Dendritic cell treated with granulocyte-macrophage colony-stimulating factor and Interleukin-4, amounts not matched to agents 40 ng/mL and 50 ng/mL, for 4 days (primary cell): ENCODE measurements around the gene REEP6.

Experiments
- H3K27ac Mint-ChIP-seq: one replicate; pipeline ENCODE4 v1.8.0; 2022; ENCODE audit warnings: mild to moderate bottlenecking, mixed read lengths
- H3K27me3 Mint-ChIP-seq: one replicate; pipeline ENCODE4 v1.8.0; 2022; ENCODE audit warnings: mild to moderate bottlenecking, mixed read lengths
- H3K36me3 Mint-ChIP-seq: one replicate; pipeline ENCODE4 v1.8.0; 2022; ENCODE audit warnings: low read depth, mixed read lengths
- H3K4me1 Mint-ChIP-seq: one replicate; pipeline ENCODE4 v1.8.0; 2022; ENCODE audit warnings: low read depth, mixed read lengths
- H3K4me3 Mint-ChIP-seq: one replicate; pipeline ENCODE4 v1.8.0; 2022; ENCODE audit warnings: mild to moderate bottlenecking, moderate library complexity, mixed read lengths
- H3K9me3 Mint-ChIP-seq: one replicate; pipeline ENCODE4 v1.8.0; 2022; ENCODE audit warnings: mixed read lengths
- intact Hi-C: fragments of 100-400 bp; cut with micrococcal nuclease; formaldehyde crosslinking; loops from one replicate; pipeline ENCODE4 v1.15.0; 2022

REEP6 gene

GRCh38 chr19:1491114-1491848 is at the start of gene REEP6:
Gene REEP6 (plus strand): TSS chr19:1491181. CDS start chr19:1491270, 89 bp downstream.
- H3K27me3 Mint-ChIP-seq: peaks cover 41% of the 10 kb centered on the region
- H3K4me1 Mint-ChIP-seq: peaks cover 35% of the 10 kb centered on the region
- H3K36me3 Mint-ChIP-seq: no peaks in the 10 kb centered on the region
- peak within 1 kb of the TSS; percentile 78 for H3K4me3 Mint-ChIP-seq
- peak within 1 kb of the TSS; percentile 77 for H3K27ac Mint-ChIP-seq
- intact Hi-C loops: no loop called here
- H3K9me3 Mint-ChIP-seq: no peaks in the 10 kb centered on the region

DNA sequence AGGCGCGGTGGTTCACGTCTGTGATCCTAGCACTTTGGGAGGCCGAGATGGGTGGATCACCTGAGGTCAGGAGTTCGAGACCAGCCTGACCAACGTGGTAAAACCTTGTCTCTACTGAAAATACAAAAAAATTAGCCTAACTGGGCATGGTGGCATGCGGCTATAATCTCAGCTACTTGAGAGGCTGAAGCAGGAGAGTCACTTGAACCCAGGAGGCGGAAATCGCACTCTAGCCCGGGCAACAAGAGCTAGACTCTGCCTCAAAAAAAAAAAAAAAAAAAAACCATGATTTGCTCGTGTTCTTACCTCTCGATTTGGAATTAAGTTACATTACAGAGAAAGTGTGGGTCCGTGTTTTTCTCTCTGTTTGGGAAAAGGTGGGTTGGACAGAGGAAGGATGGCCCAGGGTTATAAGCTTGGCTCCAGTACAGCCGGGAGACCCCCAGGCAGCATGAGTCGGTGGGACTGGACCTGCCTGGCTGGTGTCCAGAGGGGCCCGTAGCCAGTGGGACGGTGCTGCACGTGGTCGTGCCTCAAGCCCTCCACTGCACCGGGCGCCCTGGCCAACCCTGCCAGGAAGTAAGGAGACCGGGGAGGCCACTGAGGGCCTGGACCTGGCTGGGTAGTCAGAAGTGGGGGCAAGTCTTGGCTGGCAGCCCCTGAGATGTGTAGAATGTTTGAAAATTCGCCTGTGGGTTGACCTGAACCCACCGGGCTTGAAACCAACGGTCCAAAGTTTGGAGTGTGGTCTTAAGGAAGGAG is 49.1 kb upstream of the REEP6 start:
- Mint-ChIP-seq H3K36me3 (peaks cover 47% of the 10 kb centered on the region), H3K9me3 (no peaks in the 10 kb centered on the region), H3K4me3 (no peak overlapping the region), H3K27ac (no peak overlapping the region), H3K27me3 (peaks cover 17% of the 10 kb centered on the region), H3K4me1 (peaks cover 58% of the 10 kb centered on the region)
- intact Hi-C loops: no loop called here

- peaks cover 48% of the 10 kb centered on the region for H3K4me1 Mint-ChIP-seq
- H3K27me3 Mint-ChIP-seq: peaks cover 47% of the 10 kb centered on the region
- peak overlapping the region; percentile 41 for H3K27ac Mint-ChIP-seq
- no peaks in the 10 kb centered on the region for H3K9me3 Mint-ChIP-seq
- intact Hi-C loops: no loop called here
- peaks cover 27% of the 10 kb centered on the region for H3K36me3 Mint-ChIP-seq
- peak overlapping the region; percentile 64 for H3K4me3 Mint-ChIP-seq
These were observed 45.6 kb upstream of the REEP6 start for GRCh38 chr19:1445185-1445931.

- no peak overlapping the region for H3K4me3 Mint-ChIP-seq
- no peaks in the 10 kb centered on the region for H3K9me3 Mint-ChIP-seq
- intact Hi-C loops: no loop called here
- peaks cover 19% of the 10 kb centered on the region for H3K36me3 Mint-ChIP-seq
- peaks cover 40% of the 10 kb centered on the region for H3K4me1 Mint-ChIP-seq
- peaks cover 55% of the 10 kb centered on the region for H3K27me3 Mint-ChIP-seq
- H3K27ac Mint-ChIP-seq: no peak overlapping the region
These were observed 44.9 kb upstream of the REEP6 start for GRCh38 chr19:1445932-1446712.

DNA sequence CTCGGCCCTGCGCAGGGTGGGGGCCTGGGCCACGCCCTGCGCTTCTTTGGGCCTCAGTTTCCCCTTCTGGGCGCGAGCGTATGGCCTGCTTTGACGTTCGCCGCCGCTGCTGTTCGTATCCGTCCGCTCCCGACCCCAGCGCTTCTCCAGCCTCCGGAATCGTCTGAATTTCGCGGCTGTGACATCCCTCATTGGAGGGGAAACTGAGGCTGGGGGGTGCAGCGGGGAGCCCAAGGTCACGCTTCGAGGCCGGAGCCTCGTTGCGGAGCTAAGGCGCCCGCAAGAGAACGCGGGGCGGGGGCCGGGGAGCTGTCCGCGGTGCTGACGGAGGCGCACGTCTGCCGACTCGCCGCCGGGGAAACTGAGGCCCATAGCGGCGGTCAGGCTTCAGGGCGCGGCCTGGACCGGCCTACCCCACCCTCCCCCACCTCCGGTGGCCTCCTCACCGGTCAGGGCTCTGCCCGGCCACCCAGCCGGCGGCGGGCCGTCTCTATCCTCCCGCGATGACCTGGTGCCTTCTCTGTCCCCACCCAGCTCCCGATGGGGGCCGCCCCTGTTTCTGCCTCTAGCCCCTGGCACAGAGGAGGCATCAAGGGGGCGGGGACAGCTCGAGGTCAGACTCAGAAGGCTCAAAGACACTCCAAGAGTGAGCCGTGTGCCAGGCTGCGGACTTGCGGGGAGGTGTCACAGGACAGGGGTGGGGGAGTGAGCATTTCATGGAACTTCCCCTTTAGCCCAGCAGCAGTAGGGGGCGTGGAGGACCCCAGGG is 44.1 kb upstream of the REEP6 start:
- Mint-ChIP-seq H3K27ac (no peak overlapping the region), H3K27me3 (peaks cover 62% of the 10 kb centered on the region), H3K4me1 (peaks cover 35% of the 10 kb centered on the region), H3K4me3 (no peak overlapping the region), H3K36me3 (peaks cover 11% of the 10 kb centered on the region), H3K9me3 (no peaks in the 10 kb centered on the region)
- intact Hi-C loops: no loop called here

DNA sequence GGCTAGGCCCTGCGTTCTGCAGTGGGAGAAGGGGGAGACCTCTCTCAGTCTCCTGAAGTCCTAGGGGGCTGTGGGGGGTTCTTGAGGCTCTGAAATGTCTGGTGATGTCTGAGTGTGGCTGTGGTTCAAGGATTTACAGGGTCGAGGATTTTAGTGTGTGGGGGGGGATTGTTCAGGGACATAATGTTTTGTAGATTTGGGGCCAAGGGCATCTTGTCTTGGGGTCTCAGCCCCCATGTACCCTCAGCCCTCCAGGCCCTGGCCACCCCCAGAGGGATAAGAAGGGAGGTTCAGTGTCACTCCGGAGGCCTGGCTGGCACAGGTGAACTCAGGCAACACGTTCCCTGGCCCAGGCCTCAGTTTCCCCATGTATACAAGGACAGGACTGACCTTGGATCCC is 43.5 kb upstream of the REEP6 start:
- Mint-ChIP-seq H3K36me3 (peaks cover 5% of the 10 kb centered on the region), H3K4me3 (no peak overlapping the region), H3K4me1 (peaks cover 33% of the 10 kb centered on the region), H3K27ac (no peak overlapping the region), H3K9me3 (no peaks in the 10 kb centered on the region), H3K27me3 (peaks cover 68% of the 10 kb centered on the region)
- intact Hi-C loops: no loop called here

DNA sequence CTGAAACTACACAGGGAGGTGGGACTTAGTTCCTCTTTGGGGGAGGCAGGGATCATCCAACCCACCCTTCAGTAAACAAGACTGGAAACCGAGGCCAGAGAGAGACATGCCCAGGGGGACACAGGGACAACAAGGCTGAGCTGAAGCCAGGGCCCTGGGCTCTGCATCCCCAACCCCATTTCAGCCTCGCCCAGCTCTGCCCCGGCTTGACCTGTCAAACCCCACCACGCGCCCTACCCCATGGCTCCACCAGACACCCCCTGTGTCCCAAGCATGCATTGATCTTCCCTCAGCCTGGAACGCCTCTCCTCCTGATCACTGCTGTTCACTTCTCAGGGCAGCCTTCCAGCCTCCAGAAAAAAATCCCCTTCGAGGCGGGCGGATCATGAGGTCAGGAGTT is 43.0 kb upstream of the REEP6 start:
- H3K36me3 Mint-ChIP-seq: peaks cover under 1% of the 10 kb centered on the region
- peaks cover 29% of the 10 kb centered on the region for H3K4me1 Mint-ChIP-seq
- peaks cover 73% of the 10 kb centered on the region for H3K27me3 Mint-ChIP-seq
- intact Hi-C loops: no loop called here
- no peak overlapping the region for H3K4me3 Mint-ChIP-seq
- no peaks in the 10 kb centered on the region for H3K9me3 Mint-ChIP-seq
- no peak overlapping the region for H3K27ac Mint-ChIP-seq

- no peaks in the 10 kb centered on the region for H3K9me3 Mint-ChIP-seq
- no peak within 1 kb of the TSS for H3K4me3 Mint-ChIP-seq
- H3K27ac Mint-ChIP-seq: no peak within 1 kb of the TSS
- intact Hi-C loops: no loop called here
- H3K27me3 Mint-ChIP-seq: peaks cover 87% of the 10 kb centered on the region
- peaks cover 20% of the 10 kb centered on the region for H3K4me1 Mint-ChIP-seq
- no peaks in the 10 kb centered on the region for H3K36me3 Mint-ChIP-seq
These were observed 41.2 kb upstream of the REEP6 start, which contains the start of gene APC2 for GRCh38 chr19:1449467-1450442. Gene APC2 (plus strand): TSS chr19:1450121. CDS start chr19:1453002, 2,881 bp downstream.

DNA sequence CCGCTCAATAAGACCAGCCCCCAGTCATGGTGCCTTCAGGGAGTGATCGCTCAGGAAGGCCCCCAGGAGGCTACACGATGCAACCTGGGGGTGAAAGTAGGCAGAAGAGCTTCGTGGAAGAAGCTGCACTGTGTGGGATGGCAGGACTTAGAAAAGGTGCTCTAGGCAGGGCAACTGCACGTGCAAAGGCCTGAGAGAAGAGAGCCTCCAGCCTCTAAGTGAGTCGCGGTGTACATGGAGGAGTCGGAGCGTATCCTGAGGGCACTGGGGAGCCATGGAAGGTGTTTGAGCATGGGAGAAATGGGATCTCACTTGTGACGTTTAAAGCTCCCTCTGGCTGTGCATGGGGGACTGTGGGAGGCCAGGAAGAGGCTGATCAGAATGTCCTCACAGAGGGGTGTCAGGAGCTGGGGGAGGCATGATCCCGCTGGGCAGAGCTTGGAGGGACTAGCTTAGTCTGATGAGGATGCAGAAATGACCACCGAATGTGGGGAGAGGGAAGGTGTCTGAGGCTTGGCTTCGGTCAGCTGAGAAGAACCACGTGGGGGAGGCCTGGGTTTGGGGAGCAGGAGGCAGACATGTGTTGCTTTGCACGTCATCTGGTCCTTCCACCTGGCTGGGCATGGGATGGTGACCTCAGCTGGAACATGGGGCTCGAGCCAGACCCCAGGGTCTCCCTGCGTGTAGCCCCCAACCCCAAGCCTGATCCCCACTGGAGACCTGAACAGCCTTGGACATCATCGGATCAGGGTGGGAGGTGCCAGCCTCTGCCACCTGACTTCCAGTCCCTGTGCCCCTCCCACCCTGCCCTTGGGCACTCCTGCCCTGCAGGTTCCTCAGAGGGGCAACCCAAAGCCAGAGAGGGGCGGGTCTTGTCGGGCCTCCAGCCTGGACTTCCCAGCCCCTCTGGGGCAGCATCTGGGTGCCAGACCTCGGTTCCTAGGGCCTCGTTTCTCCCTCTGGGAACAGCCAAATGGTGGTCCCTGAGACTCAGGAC is 39.9 kb upstream of the REEP6 start:
- no peak overlapping the region for H3K4me3 Mint-ChIP-seq
- H3K9me3 Mint-ChIP-seq: no peaks in the 10 kb centered on the region
- H3K4me1 Mint-ChIP-seq: peaks cover 19% of the 10 kb centered on the region
- peaks cover 92% of the 10 kb centered on the region for H3K27me3 Mint-ChIP-seq
- no peaks in the 10 kb centered on the region for H3K36me3 Mint-ChIP-seq
- intact Hi-C loops: no loop called here
- H3K27ac Mint-ChIP-seq: no peak overlapping the region

DNA sequence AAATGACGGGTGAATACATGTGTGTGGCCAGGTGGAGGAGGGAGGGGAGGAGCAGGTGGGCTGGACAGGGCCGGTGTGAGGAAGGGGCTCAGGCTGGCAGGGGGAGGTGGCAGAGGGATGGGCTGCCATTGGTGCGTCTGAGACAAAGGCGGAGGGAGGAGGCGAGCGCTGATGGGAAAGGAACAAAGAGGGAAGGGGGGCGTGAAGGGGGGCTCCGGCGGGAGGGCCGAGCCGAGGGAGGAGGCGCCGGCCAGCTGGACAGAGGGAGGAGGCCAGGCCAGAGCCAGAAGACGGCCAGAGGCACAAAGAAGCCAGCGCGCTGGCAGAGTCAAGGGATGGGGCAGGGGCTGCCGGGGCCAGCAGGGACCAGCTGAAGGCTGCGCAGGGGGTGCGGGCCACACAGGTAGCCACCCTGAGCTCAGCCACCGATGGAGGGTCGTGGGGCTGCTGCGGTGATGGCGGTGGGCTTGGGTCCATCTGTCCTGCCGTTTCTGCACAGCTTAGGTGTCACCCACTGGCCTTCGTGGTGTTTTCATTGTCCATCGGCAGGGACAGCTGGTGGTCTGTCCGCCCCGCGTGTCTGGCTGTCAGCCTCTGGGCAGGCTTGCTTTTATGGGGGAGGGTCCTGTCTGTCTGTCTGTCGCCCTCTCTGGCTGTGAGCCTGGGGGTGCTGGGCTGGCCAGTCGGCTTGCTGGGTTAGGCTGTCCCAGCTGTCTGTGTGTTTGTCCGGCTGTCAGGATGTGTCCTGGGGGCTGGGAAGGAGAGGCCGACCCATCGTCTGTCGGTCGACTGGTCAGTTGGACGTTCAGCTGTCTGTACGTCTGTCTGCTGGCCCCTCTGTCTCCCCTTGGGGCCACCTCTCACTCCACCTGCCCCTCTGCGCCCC is 38.8 kb upstream of the REEP6 start:
- intact Hi-C loops: no loop called here
- no peak overlapping the region for H3K27ac Mint-ChIP-seq
- H3K4me3 Mint-ChIP-seq: no peak overlapping the region
- peaks cover 95% of the 10 kb centered on the region for H3K27me3 Mint-ChIP-seq
- no peaks in the 10 kb centered on the region for H3K36me3 Mint-ChIP-seq
- no peaks in the 10 kb centered on the region for H3K9me3 Mint-ChIP-seq
- peaks cover 18% of the 10 kb centered on the region for H3K4me1 Mint-ChIP-seq
